Psoas muscle (tissue), 8 donors: Measurements from ENCODE around the gene MRPL24. TPM values are rescaled to one million over a fixed set of nuclear protein-coding genes. Genes with fewer than 3 reads are reported as not detected.
A peak's percentile ranks its signal among the peaks of the same experiment; 100 is the strongest.

Source experiments
- ATAC-seq, 4 donors: fragments of 200-7000 bp; cut with Tn5 transposase; one replicate each; pipeline ENCODE4 v1.9.1; 2020; ENCODE audit warnings: moderate library complexity in 3 of 4, mild to moderate bottlenecking in 2 of 4
- DNase-seq, 2 donors: peaks; one replicate each; pipeline ENCODE4 v3.0.0-alpha.2; 2020
- H3K27ac ChIP-seq: fragments of 200-600 bp; one replicate; pipeline ENCODE4 v1.8.0; 2022
- H3K27me3 ChIP-seq, 3 donors: fragments of 200-600 bp in 1 of 3; one replicate each; pipeline versions ENCODE4 v1.6.1 to v1.8.0; 2013 to 2022; ENCODE audit warnings: low read length in 2 of 3, mild to moderate bottlenecking in 2 of 3, moderate library complexity in 1 of 3; ENCODE audit not compliant: insufficient read depth in 3 of 3
- H3K36me3 ChIP-seq, 2 donors: fragments of 200-600 bp in 1 of 2; one replicate each; pipeline versions ENCODE4 v1.6.1 to v1.8.0; 2013 to 2022; ENCODE audit warnings: low read depth in 1 of 2, mild to moderate bottlenecking in 1 of 2, moderate library complexity in 1 of 2; ENCODE audit not compliant: insufficient read depth in 1 of 2
- H3K4me1 ChIP-seq: fragments of 200-600 bp; one replicate; pipeline ENCODE4 v1.8.0; 2022
- H3K4me3 ChIP-seq: fragments of 200-600 bp; one replicate; pipeline ENCODE4 v1.8.0; 2022; ENCODE audit warnings: mild to moderate bottlenecking
- H3K9me3 ChIP-seq: fragments of 200-600 bp; one replicate; pipeline ENCODE4 v1.8.0; 2022
- CTCF ChIP-seq: fragments of 200-600 bp; IDR thresholded peaks from one replicate; pipeline ENCODE4 v1.8.0; 2022; ENCODE audit warnings: antibody characterized with exemption
- WGBS, 3 donors: extraction: QIAGEN DNeasy Blood & Tissue Kit; methylation state at CpG; one replicate each; pipeline versions ENCODE4 v1.1.6 to v1.1.7; 2013; 5-methylcytosine and 5-hydroxymethylcytosine counted together
- intact Hi-C, 2 donors: fragments of 100-400 bp; cut with DNase I; formaldehyde crosslinking; loops; one replicate each; pipeline versions ENCODE4 v1.11.0 to v1.14.2; 2022
- polyA plus RNA-seq, 3 donors: library from polyadenylated mRNA; stranded (reverse); fragments of 200-250 nt; gene quantifications; one replicate each; pipeline ENCODE4 v1.2.3, GENCODE V29; 2013
- total RNA-seq, 4 donors: library from RNA; stranded (reverse); fragmentation: NEBNext Ultra II Directional in 2 of 4; extraction: Animal tissue kit (Norgen Biotek cat#: 25700) in 2 of 4; gene quantifications; one replicate each; pipeline versions ENCODE4 v1.2.1 to v1.2.4, GENCODE V29; 2021 to 2023
- donor health status: healthy with polysubstance abuse.
- donor health status: DM: no; HTN: no; CAD: no; lungs with moderate emphysema.
- donor health status: Bipolar disorder and iron deficiency.
- donor health status: healthy.
- donor health status: DM: yes; HTN: yes; CAD: no.
- donor health status: DM: no; HTN: no; CAD: no.
- donor health status: DM: no; HTN: no; CAD: no.
- donor health status: DM: yes; HTN: yes; CAD: no.

MRPL24 gene
- total and polyA plus RNA-seq, 7 donors, result 86.1 to 174 (median 137) TPM

- Histone ChIP-seq H3K27me3 (no peaks in the 10 kb centered on the region), H3K36me3 (peaks cover 0 to 19% of the 10 kb centered on the region in 2 donors), H3K27ac (no peak overlapping the region), H3K4me3 (no peak overlapping the region), H3K4me1 (peaks cover 66% of the 10 kb centered on the region), H3K9me3 (no peaks in the 10 kb centered on the region)
- TF ChIP-seq CTCF, result no peak
- ATAC-seq (no peak), DNase-seq (no peak)
- WGBS, 3 donors, result 91 to 92% (median 91%) methylated on average over 3 of the region's 3 CpGs
- intact Hi-C loops, result no loop called here
Observed at GRCh38 chr1:156773607-156774006, 32.7 kb upstream of the MRPL24 start.

- Histone ChIP-seq H3K36me3 (peaks cover 0 to 19% of the 10 kb centered on the region in 2 donors), H3K4me1 (peaks cover 69% of the 10 kb centered on the region), H3K9me3 (no peaks in the 10 kb centered on the region), H3K4me3 (no peak overlapping the region), H3K27me3 (no peaks in the 10 kb centered on the region), H3K27ac (no peak overlapping the region)
- WGBS, 3 donors, result 41 to 49% (median 43%) methylated on average over 9 of the region's 9 CpGs
- no peak for ATAC-seq
- intact Hi-C loops, result no loop called here
- no peak for DNase-seq
- TF ChIP-seq CTCF, result no peak
Observed at GRCh38 chr1:156772728-156773497, 32.0 kb upstream of the MRPL24 start.

GRCh38 chr1:156772222-156772621 is 31.3 kb upstream of the MRPL24 start:
- Histone ChIP-seq H3K9me3 (no peaks in the 10 kb centered on the region), H3K27me3 (no peaks in the 10 kb centered on the region), H3K4me3 (no peak overlapping the region), H3K27ac (no peak overlapping the region), H3K36me3 (peaks cover 0 to 19% of the 10 kb centered on the region in 2 donors), H3K4me1 (peaks cover 65% of the 10 kb centered on the region)
- DNase-seq (no peak), ATAC-seq (no peak)
- no peak for TF ChIP-seq CTCF
- intact Hi-C loops, result no loop called here
- WGBS, 3 donors, result 76 to 96% (median 81%) methylated on average over 3 of the region's 3 CpGs

- 21 to 32% (median 24%) methylated on average over 8 of the region's 8 CpGs for WGBS, 3 donors
- TF ChIP-seq CTCF, result no peak
- peaks cover 62% of the 10 kb centered on the region for H3K4me1 ChIP-seq
- intact Hi-C loops, result loop anchor here (2.0 to 5.0 kb wide), 2 partner anchors 40 to 41 kb away; partner anchors contain the start of genes ISG20L2 (in 2 of the 2) and METTL25B (in 2 of the 2)
- DNase-seq, result no peak
- peak overlapping the region; percentile 96 for H3K27ac ChIP-seq
- peak overlapping the region; percentile 95 for H3K4me3 ChIP-seq
- H3K36me3 ChIP-seq, result peaks cover 0 to 19% of the 10 kb centered on the region in 2 donors
- no peaks in the 10 kb centered on the region for H3K27me3 ChIP-seq
- no peak for ATAC-seq
- no peaks in the 10 kb centered on the region for H3K9me3 ChIP-seq
Observed at GRCh38 chr1:156768610-156769295, 27.9 kb upstream of the MRPL24 start.
